Hindlimb muscle (tissue), 1 donor: Measurements from ENCODE around the gene PRELID1. TPM values are rescaled to one million over a fixed set of nuclear protein-coding genes. Genes with fewer than 3 reads are reported as not detected.
"Not testable (repeated sequence)": the region's sequence is repeated elsewhere in the genome, so short reads cannot be mapped to it uniquely, and the experiment has no call there.

Source experiments
- DNase-seq: peaks from one replicate; pipeline ENCODE4 v3.0.0-alpha.2; 2013
- polyA plus RNA-seq: library from polyadenylated mRNA; unstranded; fragments of 120-200 nt; gene quantifications from one replicate; pipeline ENCODE4 v1.2.1, GENCODE V29; 2013; ENCODE audit not compliant: insufficient read length

The PRELID1 gene
- polyA plus RNA-seq, 1 donor: 79.7 TPM

GRCh38 chr5:177336603-177337494 is 33.2 kb downstream of the PRELID1 start:
- no peak for DNase-seq

GRCh38 chr5:177338251-177339106 is 34.9 kb downstream of the PRELID1 start:
- no peak for DNase-seq

- no peak for DNase-seq
Observed at GRCh38 chr5:177339107-177339638, 35.6 kb downstream of the PRELID1 start.

GRCh38 chr5:177343000-177343399 is 39.4 kb downstream of the PRELID1 start:
- DNase-seq: not testable (repeated sequence)

- no peak for DNase-seq
Observed at GRCh38 chr5:177343777-177344176, 40.2 kb downstream of the PRELID1 start.

GRCh38 chr5:177344891-177345290 is 41.3 kb downstream of the PRELID1 start:
- DNase-seq: no peak

- no peak for DNase-seq
Observed at GRCh38 chr5:177346820-177347219, 43.2 kb downstream of the PRELID1 start.

- no peak for DNase-seq
Observed at GRCh38 chr5:177347699-177348098, 44.1 kb downstream of the PRELID1 start.

- no peak for DNase-seq
Observed at GRCh38 chr5:177349362-177349647, 45.7 kb downstream of the PRELID1 start.

- no peak for DNase-seq
Observed at GRCh38 chr5:177349762-177350161, 46.2 kb downstream of the PRELID1 start.

GRCh38 chr5:177350776-177351391 is 47.3 kb downstream of the PRELID1 start:
- no peak for DNase-seq

GRCh38 chr5:177351392-177352329 is 48.1 kb downstream of the PRELID1 start, which contains the start of gene LMAN2:
Gene LMAN2 (minus strand): TSS chr5:177351668. CDS start chr5:177351647, 21 bp downstream.
- peak; percentile 94 for DNase-seq

GRCh38 chr5:177353093-177353492 is 49.5 kb downstream of the PRELID1 start:
- no peak for DNase-seq

GRCh38 chr5:177354256-177354655 is 50.7 kb downstream of the PRELID1 start:
- DNase-seq: no peak

- no peak for DNase-seq
Observed at GRCh38 chr5:177354711-177355110, 51.1 kb downstream of the PRELID1 start.

GRCh38 chr5:177355162-177355867 is 51.7 kb downstream of the PRELID1 start:
- DNase-seq: no peak

GRCh38 chr5:177355868-177356168 is 52.2 kb downstream of the PRELID1 start:
- DNase-seq: no peak
